Muscle of arm (tissue), 12 donors: Measurements from ENCODE around the gene NRXN3. TPM values are rescaled to one million over a fixed set of nuclear protein-coding genes. Genes with fewer than 3 reads are reported as not detected.
A peak's percentile ranks its signal among the peaks of the same experiment; 100 is the strongest.
"Not testable (repeated sequence)": the region's sequence is repeated elsewhere in the genome, so short reads cannot be mapped to it uniquely, and the experiment has no call there.

Source experiments
- DNase-seq: peaks from one replicate; pipeline ENCODE4 v3.0.0-alpha.2; 2013
- polyA plus RNA-seq, 12 donors: library from polyadenylated mRNA; unstranded; fragments of 120-200 nt; gene quantifications; one replicate each; pipeline ENCODE4 v1.2.1, GENCODE V29; 2013; ENCODE audit not compliant: insufficient read length in 12 of 12

The NRXN3 gene
- polyA plus RNA-seq, 12 donors: 0.43 to 8.4 (median 1.2) TPM; not detected in 2

DNA sequence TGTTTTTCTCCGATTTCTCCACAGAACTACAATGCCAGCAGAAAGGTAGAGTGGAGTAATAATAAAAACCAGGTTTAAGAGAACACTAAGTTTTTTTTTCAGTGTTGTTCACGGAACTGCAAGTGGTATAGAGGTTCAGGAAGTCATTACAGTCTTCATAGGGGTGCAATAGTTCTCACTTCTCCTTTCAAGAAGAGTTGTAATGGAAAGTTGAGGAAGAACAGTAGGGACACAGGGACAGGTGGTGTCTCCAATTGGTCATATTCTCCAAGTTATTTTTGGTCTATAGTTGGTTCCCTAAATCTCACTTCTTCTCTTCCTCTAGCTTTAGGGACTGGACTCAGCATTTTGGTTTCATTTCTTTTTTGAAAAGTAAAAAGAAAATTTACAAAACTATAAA lies 894.0 kb downstream of the NRXN3 start:
- DNase-seq: no peak

DNA sequence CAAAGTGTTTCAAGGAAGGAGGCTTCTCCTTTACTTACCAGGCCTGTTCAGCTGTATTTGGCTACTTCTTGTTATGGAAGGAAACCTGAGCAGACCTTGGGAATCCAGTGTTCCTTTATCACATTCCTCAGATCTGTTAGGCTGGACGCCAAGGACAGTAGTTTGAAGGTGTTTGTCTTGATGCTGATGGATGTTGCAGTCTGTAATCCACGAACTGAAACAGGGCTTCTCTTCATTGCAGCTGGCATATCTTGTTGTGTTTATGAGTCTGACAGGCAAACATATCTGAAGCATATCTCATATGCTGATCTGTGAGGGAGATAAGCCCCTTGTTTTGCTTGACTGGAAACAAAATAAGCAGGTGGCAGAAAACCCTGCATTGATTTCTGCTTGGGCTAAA lies 904.3 kb downstream of the NRXN3 start:
- DNase-seq: no peak

DNA sequence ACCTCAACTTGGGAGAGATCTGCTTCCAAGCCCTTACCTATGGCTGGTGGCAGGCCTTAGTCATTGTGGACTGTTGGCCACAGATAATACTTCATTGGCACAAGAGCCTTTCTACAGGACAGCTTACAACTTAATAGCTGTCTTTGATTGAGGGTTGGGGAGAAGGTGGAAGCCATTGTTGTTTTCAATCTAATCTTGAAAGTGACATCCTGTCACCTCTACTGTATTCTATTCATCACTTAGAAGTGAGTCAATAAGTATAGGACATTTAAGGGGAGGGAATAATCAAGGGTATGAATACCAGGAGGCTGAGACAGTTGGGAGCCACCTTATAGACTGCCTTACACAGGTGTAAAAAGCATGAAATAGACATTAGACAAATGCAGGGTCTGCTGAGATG lies 906.3 kb downstream of the NRXN3 start:
- DNase-seq: no peak

DNA sequence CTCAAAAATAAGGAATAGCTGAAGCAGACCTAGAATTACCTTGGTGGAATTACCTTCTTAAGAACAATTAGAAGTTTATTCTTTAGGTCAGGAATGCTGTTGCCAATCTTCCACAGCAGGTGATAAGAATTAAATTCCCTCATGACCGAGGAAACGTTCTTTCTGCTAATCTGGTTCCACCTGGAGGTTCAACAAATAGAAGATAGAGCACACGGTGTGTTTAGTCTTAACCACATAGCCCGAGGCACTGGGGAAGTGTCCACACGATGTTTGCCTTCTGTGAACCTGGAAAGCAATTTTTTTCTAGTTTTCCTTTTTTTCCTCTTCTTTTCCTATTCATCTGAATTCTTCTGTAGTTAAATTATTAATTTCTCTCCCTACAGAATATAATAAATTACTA lies 906.9 kb downstream of the NRXN3 start:
- DNase-seq: no peak

DNA sequence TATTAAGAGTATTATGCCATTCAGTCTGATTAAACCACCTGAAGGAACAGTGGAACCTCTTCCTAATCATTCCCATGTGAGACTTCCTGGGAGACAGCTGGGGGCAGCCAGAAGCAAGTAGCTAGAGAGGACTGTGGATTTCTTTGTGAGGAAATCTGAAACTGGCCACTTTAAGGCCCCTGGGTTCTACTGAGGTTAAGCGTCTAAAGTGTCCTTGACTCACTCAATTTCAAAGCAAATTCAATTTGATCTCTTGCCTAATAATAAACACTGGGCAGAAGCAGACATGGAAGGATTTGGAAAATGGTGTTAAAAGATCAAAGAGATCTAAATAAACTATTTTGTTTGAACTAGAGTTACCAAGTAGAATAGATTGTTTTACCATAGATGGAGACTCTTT lies 909.9 kb downstream of the NRXN3 start:
- DNase-seq: no peak

DNA sequence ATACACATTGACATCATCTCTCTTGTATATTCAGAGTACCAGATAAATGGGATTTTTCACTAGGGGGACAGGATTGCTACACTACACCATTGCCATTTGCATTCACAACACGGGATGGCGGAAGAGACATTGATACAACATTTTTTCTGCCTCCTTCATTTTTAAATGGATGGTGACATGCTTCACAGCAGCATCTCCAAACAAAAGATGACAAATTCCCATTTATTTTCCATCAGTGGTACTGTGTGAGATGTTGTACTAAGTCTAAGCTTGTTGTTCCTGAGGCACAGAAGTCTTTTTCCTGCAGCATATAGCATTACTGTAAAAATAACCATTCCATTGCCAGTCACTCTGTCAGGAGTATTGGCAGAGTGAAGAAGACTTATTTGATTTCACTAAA lies 912.7 kb downstream of the NRXN3 start:
- DNase-seq: no peak

DNA sequence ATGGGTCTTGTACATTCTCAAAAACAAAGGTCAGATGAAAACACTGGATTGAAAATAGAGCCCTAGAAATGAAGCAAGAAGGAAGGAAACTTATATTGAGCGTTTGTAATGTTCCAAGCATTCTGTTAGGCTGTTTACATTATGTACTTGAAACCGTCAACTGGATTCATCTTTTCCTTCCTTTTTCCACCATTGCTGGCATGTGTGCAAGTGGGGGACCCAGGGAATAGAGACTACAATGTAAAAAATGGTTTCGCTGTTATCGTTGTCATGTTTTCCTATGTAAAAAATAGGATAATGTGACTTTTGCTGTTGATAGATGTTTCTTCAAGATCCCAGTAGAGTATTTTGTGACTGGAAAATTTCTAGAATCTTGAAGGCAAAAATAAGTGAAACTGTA lies 913.2 kb downstream of the NRXN3 start:
- peak; percentile 53 for DNase-seq

DNA sequence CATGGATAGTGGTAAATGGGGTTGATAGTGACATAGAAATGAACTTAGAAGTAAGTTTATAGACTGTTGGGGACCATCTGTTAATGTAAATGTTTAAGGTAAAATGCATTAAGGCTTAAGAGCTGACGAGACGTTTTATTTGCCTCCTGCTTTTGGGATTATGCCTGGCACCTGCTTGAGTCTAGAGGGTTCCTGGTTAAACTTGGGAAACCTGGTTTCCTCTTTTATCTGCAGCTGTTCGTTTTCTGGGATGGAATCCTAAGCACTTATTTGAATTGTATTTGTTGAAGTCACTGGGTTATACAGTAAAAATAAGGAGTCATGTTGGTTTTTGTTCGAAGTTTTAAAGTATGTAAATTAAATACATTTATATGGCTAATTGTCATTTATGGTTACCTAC lies 914.7 kb downstream of the NRXN3 start:
- no peak for DNase-seq

DNA sequence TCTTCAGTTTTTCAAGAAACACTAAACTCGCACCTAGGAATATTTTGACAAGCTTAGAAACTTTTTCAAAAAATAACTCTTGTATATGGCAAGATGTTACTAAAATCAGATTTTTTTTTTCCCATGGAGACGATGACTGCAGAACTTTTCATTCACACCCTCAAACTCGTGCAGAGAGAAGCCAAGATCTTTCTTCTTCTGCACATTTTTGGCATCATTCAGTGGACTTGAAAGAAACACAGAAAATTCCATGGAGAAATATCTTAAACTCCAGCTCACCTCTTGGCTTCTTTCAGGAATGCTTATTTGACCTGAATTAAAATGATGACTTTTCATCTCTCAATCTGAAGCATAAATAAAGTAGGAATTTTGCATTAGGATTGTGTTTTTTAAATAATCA lies 919.4 kb downstream of the NRXN3 start:
- DNase-seq: peak; percentile 37

DNA sequence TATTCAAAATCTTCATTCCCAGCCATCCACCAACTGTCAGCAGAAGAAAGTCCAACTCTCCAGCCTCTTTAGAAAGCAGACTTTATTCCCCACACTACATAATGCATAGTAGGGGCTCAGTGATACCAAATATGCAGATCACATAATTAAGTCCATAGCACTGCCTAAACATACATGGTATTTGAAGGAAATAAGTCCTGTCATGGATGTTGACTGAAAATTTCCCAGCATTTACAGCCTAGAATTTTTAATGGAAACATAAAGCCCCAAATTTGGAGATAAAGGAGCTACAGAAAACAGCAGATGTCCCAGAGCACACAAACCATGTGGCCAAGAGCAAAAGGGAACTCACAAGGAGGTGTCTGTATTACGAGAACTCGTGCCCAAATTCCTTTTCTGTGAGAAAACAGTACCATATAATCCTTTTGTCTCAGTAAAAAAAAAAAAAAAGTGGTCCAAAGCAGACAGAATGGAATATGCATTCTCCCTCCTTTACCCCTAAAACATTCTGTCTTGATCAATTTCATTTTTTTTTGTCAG lies 920.5 kb downstream of the NRXN3 start:
- DNase-seq: no peak

DNA sequence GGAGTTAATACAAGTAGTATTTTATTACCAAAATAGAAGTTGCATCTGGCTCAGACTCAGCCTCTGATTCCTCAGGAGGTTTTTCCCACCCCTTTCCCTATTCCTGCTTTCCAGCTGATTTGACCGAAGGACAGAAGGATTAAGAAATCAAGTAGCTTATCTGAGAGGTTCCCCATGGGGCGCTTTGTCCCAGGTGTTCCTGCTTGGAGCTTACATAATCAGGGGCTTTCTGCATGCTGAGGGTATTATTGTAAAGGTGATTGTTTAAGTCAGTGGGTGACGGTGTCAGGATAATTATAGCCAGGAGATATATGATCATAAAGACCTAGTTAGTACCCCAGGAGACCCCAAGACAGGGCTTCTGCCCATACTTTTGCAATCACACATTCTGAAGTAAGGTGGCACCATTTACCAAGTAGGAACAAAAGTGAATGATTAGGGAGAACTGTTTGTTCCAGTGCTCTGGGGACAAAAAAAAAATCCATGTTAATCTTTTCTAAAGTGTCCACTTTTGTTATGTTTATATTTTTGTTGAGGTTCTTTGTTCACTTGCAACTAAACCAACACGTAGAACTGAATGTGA lies 921.3 kb downstream of the NRXN3 start:
- no peak for DNase-seq

DNA sequence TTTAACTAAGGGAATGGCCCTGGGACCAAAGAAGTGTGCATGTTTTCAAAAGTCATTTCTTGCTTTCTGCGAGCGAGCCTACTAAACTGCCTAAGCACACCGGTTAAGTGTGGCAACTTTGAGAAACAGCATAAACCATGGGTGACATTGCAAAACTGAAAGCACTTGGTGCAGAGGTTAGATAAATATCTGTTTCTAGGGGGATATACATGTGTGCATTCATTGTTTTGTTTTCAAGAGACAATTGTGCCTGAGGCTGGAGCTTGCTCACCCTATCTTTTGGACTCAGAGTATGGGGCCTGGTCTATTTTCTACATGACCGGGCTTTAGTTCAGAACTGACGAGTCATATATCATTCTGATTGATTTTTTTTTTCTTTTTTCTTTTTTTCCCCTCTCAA lies 923.4 kb downstream of the NRXN3 start:
- no peak for DNase-seq

DNA sequence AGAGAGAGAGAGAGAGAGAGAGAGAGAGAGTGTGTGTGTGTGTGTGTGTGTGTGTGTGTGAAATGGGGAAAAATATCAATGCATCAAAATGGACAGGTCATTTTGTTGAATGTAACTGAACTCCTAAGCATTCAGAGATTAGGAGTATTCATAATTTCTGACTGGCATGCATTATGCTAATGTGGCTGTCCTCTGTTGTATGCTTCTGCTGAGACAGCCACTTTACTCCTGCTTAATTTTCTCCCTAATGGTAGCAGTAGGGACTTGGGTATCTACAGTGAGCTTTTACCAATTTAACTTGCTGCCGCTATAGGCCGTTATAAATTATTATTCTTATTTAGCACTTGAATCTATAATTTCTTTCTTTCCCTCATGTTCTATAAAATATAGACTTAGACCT lies 924.8 kb downstream of the NRXN3 start:
- no peak for DNase-seq

DNA sequence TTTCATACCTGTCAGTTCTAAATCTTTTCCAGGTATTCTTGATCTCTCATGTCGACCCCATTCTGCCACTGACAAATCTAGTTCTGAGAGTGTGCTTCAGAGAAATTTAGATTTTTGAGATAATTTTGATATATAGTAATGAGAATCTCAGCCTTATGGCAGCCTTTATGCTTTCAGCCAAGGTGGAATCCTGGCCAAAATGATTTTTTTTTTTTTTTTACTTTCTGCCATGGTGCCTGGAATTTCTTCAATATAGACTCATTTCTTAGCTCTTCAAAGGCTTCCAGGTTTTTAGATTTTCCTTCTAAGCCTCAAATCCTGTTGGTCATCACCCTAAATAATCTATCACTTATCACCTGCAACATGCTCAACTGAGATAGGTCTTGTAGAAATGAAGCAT lies 926.6 kb downstream of the NRXN3 start:
- DNase-seq: no peak

DNA sequence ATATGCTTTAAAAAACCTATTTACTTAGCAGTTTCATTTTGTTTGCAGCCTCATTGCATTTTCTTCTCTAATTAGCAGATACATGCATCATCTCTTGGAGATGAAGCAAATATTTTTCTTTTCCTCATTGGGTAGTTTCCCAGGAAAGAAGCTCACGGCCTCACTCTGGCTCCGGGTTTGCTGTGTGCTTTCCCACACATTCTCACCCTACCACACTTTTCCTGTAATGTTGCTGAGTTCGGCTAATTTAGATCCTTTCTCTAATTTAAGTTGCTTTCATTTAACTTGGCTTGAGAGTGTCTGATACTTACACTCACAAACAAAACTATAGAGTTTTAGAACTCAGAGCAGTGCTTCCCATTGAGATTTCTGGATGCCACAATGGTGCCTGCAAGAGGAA lies 928.2 kb downstream of the NRXN3 start:
- DNase-seq: no peak

DNA sequence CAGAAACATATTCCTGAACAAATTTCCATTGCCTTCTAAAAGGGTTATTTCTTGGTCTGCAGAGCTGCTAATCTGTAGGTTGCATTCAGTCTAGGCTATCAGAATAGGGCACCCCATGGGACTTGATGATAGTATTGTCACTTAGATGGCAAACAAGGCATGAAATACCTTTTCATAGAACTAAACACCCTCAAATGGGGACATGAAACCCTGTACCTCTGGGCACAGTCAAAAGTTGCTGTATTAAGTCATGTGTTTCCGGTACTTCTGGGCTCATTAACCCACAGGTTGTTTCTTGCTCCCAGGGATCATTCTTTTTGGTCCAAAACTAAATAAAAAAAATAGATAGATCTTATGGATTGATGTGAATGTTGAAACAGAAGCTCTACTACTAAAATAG lies 930.4 kb downstream of the NRXN3 start:
- DNase-seq: no peak

DNA sequence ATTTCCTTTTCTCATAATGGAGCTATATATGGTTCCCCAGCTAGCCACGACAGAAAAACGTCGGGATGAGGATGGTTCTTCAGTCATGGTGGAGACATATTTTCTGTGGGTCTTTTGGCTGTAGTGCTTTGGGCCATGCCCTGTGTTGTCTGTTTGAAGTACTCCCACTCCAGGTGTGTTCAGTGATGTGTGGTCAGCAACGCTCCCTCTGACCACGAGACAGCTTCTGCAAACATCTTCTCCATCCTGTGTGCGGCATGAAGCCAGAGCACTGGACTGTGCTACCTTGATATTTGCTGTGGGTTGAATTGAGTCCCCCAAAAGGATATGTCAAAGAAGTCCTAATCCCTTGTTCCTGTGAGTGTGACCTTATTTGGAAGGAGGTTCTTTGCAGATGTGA lies 931.2 kb downstream of the NRXN3 start:
- no peak for DNase-seq

DNA sequence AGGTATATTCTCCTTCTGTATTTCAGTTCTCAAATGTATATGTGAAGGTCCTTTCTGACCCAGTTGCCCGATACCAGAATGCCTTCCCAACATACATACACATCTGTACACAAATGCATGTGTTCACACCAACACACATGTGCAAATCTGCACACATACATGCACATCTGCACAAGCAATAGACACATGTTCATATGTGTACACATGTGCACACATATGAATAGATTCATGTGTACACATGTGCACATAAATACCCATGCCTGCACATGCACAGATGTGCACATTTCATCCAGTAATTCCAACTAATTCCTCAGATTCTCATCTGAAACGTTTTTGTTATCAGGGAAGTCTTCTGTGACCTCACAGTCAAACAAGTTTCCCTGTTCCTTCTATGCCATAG lies 933.6 kb downstream of the NRXN3 start:
- no peak for DNase-seq

DNA sequence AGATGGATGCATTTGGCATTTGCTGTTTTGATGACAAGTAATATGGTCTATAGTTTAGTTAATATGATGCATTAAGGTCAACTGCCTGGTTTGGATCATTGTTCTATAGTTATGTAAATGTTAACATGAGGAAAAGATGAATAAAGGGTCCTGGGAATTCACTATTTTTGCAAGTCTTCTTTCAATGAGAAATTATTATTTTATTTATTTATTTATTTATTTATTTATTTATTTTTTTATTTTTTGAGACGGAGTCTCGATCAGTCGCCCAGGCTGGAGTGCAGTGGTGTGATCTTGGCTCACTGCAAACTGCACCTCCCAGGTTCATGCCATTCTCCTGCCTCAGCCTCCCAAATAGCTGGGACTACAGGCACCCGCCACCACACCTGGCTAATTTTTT lies 940.4 kb downstream of the NRXN3 start:
- DNase-seq: not testable (repeated sequence)

DNA sequence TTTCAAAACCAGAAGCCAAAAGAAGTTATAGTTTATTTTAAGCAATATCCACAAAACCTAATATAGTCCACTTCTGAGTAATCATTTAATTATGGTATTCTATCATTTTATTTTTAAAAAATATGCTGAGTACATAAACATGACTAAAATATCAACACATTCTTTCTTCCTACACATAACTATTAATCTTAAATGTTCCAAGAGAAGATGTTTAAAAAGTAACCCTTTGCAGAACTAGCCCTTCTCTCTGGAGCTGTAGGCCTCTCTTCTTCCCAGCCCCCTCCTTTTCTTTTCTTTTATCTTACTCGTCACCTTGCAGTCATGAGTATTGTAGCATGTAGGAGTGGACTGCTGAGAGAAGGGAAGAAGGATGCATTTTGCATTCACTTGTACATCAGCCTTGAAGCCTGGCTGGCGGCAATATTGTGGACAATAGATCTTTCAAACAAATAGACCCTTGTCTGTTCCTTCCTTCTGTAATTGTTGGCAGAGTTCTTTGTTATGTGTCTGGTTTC lies 941.9 kb downstream of the NRXN3 start:
- no peak for DNase-seq

DNA sequence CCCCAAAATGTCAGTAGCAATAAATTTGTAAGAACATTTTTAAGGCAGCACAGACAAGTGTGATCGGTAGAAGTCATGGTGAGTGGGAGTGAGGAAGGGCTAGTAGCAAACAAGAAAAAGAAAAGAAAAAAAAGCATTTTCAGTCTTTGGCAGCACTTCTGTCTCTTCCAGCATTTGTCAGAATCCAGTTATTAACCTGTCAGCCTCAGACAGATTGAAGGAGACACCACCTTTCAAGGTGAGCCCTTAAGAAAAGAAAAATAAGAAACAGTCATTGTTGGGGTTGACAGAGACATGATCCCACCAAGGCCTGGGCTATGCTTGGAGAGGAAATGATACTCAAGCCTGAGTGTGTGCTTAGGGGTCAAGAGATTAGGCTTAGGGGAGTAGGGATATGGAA lies 947.4 kb downstream of the NRXN3 start:
- DNase-seq: no peak

DNA sequence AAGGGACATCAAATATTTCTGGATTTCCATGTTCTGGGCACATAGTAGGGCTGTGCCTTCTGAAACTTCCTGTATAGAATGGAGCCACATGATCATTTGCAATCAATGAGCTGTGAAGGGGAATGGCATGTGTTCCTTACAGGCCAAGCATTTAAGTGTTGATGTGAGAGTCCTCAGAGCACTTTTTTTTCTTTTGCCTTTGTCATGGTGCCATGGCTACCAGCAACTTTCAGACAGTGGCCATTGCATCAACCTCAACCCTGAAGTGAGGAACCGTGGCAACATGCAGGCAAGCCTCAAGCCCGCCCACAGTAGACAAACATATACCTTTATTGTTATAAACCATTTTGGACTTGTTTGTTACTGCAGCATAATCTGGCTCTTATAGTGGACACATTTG lies 948.1 kb downstream of the NRXN3 start:
- DNase-seq: no peak

DNA sequence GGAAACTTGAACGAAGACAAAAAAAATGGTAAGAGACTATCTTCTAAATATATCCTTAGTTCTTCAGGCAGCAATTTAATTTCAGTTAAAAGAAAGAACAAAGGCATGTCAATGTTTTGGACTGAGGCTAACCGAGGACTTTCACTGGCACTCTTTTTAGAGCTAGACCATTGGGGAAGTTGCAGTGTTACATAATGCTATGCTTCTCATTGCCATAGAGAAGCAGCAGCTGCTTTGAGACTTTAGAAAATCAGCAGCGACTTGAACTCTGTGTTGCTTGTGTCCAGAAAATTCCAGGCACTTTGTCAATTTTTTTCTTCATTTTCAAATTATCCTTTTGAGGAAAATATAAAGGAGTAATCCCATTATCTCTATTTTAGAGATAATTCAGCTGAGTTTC lies 964.2 kb downstream of the NRXN3 start:
- peak; percentile 20 for DNase-seq
